Endodermal cell (in vitro differentiated cells): ENCODE data around the gene MTX3. TPM values are rescaled to one million over a fixed set of nuclear protein-coding genes. Genes with fewer than 3 reads are reported as not detected.

ENCODE experiments used
- DNase-seq: peaks from one replicate; pipeline ENCODE4 v3.0.0-alpha.2; 2017
- H3K27ac ChIP-seq: 2 replicates; pipeline ENCODE4 v1.5.1; 2013; ENCODE audit warnings: mild to moderate bottlenecking, low read depth, low read length, moderate library complexity
- H3K27me3 ChIP-seq: 2 replicates; pipeline ENCODE4 v1.6.1; 2013; ENCODE audit warnings: mild to moderate bottlenecking, low read length, moderate library complexity; ENCODE audit not compliant: insufficient read depth, control insufficient read depth, poor library complexity, severe bottlenecking
- H3K36me3 ChIP-seq: 2 replicates; pipeline ENCODE4 v1.7.0; 2013; ENCODE audit warnings: mild to moderate bottlenecking, low read length, moderate library complexity; ENCODE audit not compliant: control insufficient read depth, insufficient read depth
- H3K4me1 ChIP-seq: one replicate; pipeline ENCODE4 v1.7.0; 2013; ENCODE audit warnings: low read length; ENCODE audit not compliant: control insufficient read depth, insufficient read depth
- H3K4me3 ChIP-seq: 2 replicates; pipeline ENCODE4 v1.5.1; 2013; ENCODE audit warnings: mild to moderate bottlenecking, low read length, moderate library complexity
- H3K9ac ChIP-seq: 2 replicates; pipeline ENCODE4 v1.6.1; 2013; ENCODE audit warnings: mild to moderate bottlenecking, low read length, moderate library complexity; ENCODE audit not compliant: poor library complexity, severe bottlenecking; ENCODE audit errors: extremely low read depth
- H3K9me3 ChIP-seq: 2 replicates; pipeline ENCODE4 v1.6.1; 2013; ENCODE audit warnings: mild to moderate bottlenecking, low read length, moderate library complexity; ENCODE audit not compliant: control insufficient read depth
- H3K27ac Mint-ChIP-seq: 2 replicates; pipeline ENCODE4 v1.8.0; 2020; ENCODE audit warnings: mixed read lengths
- H3K27me3 Mint-ChIP-seq: 2 replicates; pipeline ENCODE4 v1.8.0; 2021; ENCODE audit warnings: mild to moderate bottlenecking, mixed read lengths; ENCODE audit not compliant: insufficient read depth
- H3K36me3 Mint-ChIP-seq: 2 replicates; pipeline ENCODE4 v1.8.0; 2020; ENCODE audit warnings: low read depth, mixed read lengths
- H3K4me1 Mint-ChIP-seq: 2 replicates; pipeline ENCODE4 v1.8.0; 2020; ENCODE audit warnings: mixed read lengths
- H3K4me3 Mint-ChIP-seq: 2 replicates; pipeline ENCODE4 v1.8.0; 2020; ENCODE audit warnings: mild to moderate bottlenecking, moderate library complexity, mixed read lengths
- H3K9me3 Mint-ChIP-seq: 2 replicates; pipeline ENCODE4 v1.8.0; 2020; ENCODE audit warnings: mild to moderate bottlenecking, mixed read lengths
- WGBS, 2 experiments: methylation state at CpG; one replicate each; pipeline versions ENCODE4 v1.1.5 to v1.1.7; 2013; ENCODE audit warnings: missing lambda C conversion rate in 2 of 2, mixed read lengths in 1 of 2; ENCODE audit not compliant: insufficient coverage in 1 of 2, insufficient read length in 1 of 2; 5-methylcytosine and 5-hydroxymethylcytosine counted together
- total RNA-seq, 2 donors: library from RNA; stranded (reverse); fragmentation: NEBNext Ultra II Directional in 1 of 2; extraction: Animal tissue kit (Norgen Biotek cat#: 25700) in 1 of 2; gene quantifications; 2 replicates in 1 of 2; 3 replicates in 1 of 2; pipeline ENCODE4 v1.2.1, GENCODE V29; 2021
- TF ChIP-seq, protein P1 (sequence below): fragments of 200-600 bp; sonication (generic); conservative IDR thresholded peaks from 2 replicates; pipeline ENCODE4 v1.5.0; 2021; ENCODE audit warnings: antibody characterized with exemption, mild to moderate bottlenecking

The MTX3 gene
- total RNA-seq, 2 donors from 2014 or later, result 25.7 to 39.7 TPM

DNA sequence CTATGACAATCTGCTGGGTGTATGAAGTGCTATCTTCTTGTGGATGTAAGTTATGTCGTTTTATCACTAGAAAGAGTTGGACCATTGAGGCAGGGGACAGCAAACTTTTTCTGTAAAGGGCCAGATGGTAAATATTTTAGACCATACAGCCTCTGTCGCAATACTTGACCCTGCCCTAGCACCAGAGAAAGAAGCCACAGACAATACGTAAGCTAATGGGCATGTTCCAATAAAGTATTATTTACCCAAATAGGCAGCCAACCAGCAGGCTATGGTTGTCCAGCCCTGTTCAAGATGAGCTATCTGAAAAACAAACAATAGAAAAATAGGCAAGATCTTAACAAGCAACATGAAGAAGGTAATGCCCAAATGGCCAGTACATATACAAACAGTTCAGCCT lies 36.4 kb downstream of the MTX3 start:
- no peaks in the 10 kb centered on the region for H3K27me3 ChIP-seq
- no peaks in the 10 kb centered on the region for H3K36me3 Mint-ChIP-seq
- no peak overlapping the region for H3K4me3 ChIP-seq
- TF ChIP-seq, protein P1, sequence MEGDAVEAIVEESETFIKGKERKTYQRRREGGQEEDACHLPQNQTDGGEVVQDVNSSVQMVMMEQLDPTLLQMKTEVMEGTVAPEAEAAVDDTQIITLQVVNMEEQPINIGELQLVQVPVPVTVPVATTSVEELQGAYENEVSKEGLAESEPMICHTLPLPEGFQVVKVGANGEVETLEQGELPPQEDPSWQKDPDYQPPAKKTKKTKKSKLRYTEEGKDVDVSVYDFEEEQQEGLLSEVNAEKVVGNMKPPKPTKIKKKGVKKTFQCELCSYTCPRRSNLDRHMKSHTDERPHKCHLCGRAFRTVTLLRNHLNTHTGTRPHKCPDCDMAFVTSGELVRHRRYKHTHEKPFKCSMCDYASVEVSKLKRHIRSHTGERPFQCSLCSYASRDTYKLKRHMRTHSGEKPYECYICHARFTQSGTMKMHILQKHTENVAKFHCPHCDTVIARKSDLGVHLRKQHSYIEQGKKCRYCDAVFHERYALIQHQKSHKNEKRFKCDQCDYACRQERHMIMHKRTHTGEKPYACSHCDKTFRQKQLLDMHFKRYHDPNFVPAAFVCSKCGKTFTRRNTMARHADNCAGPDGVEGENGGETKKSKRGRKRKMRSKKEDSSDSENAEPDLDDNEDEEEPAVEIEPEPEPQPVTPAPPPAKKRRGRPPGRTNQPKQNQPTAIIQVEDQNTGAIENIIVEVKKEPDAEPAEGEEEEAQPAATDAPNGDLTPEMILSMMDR, result no peak
- peaks cover 12% of the 10 kb centered on the region for H3K4me1 Mint-ChIP-seq
- H3K4me3 Mint-ChIP-seq, result no peak overlapping the region
- no peaks in the 10 kb centered on the region for H3K36me3 ChIP-seq
- no peaks in the 10 kb centered on the region for H3K4me1 ChIP-seq
- H3K9me3 Mint-ChIP-seq, result peaks cover 5% of the 10 kb centered on the region
- H3K9ac ChIP-seq, result no peak overlapping the region
- no peak for DNase-seq
- no peak overlapping the region for H3K27ac ChIP-seq
- 92 to 100% methylated on average over 2 to 3 of the region's 3 CpGs for WGBS, 2 experiments
- H3K27ac Mint-ChIP-seq, result no peak overlapping the region
- no peaks in the 10 kb centered on the region for H3K9me3 ChIP-seq
- no peaks in the 10 kb centered on the region for H3K27me3 Mint-ChIP-seq

DNA sequence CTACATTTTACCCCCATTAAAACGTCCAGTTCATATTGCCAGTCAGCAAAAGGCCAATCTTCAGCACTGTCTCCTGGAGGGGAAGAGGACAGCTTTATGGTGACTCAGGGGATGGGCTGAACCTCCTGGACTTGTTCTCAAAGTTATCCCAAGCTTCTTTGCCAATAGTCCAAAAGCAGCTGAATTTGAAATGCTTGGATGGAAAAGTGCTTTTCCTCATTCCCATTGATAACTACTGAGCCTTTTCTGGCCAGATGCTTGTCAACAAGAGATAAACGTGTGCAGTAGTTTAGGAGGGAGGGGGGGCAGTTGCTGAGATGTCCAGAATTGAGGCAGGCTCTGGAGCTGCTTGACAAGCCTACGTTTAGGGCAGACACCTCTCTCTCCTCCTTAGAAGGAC lies 43.5 kb downstream of the MTX3 start:
- DNase-seq, result no peak
- Histone ChIP-seq H3K36me3 (no peaks in the 10 kb centered on the region), H3K4me3 (no peak overlapping the region), H3K9me3 (no peaks in the 10 kb centered on the region), H3K27ac (no peak overlapping the region), H3K27me3 (no peaks in the 10 kb centered on the region), H3K9ac (no peak overlapping the region), H3K4me1 (no peaks in the 10 kb centered on the region)
- 90 to 92% methylated on average over 2 to 3 of the region's 3 CpGs for WGBS, 2 experiments
- no peaks in the 10 kb centered on the region for H3K36me3 Mint-ChIP-seq
- no peaks in the 10 kb centered on the region for H3K27me3 Mint-ChIP-seq
- TF ChIP-seq, protein P1, result no peak
- no peaks in the 10 kb centered on the region for H3K4me1 Mint-ChIP-seq
- no peak overlapping the region for H3K27ac Mint-ChIP-seq
- H3K4me3 Mint-ChIP-seq, result no peak overlapping the region
- no peaks in the 10 kb centered on the region for H3K9me3 Mint-ChIP-seq

DNA sequence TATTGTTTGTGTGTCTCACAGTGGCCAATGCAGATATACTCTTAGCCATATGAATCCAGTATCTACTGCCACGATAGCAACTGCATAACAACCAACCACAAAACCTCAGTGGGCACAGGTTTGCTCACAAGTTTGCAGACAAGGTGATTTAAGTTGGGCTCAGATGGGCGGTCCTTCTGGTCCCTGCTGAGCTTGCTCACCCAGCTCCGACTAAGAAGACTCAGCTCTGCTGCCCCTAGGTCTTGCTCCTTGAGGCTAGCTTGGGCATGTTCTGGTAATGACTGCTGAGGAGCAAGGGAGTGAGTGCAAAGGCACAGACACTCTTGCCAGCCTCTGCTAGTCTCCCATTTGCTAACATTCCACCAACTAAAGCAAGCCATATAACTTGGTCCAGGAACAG lies 52.6 kb downstream of the MTX3 start:
- H3K36me3 Mint-ChIP-seq, result no peaks in the 10 kb centered on the region
- Histone ChIP-seq H3K4me3 (no peak overlapping the region), H3K9ac (no peak overlapping the region), H3K27me3 (no peaks in the 10 kb centered on the region), H3K4me1 (no peaks in the 10 kb centered on the region), H3K36me3 (no peaks in the 10 kb centered on the region), H3K27ac (no peak overlapping the region), H3K9me3 (peaks cover 12% of the 10 kb centered on the region)
- TF ChIP-seq, protein P1, result no peak
- peaks cover 2% of the 10 kb centered on the region for H3K4me1 Mint-ChIP-seq
- H3K9me3 Mint-ChIP-seq, result no peaks in the 10 kb centered on the region
- H3K27ac Mint-ChIP-seq, result no peak overlapping the region
- DNase-seq, result peak; percentile 49
- H3K27me3 Mint-ChIP-seq, result no peaks in the 10 kb centered on the region
- no peak overlapping the region for H3K4me3 Mint-ChIP-seq
- 84 to 92% methylated on average over 2 to 3 of the region's 3 CpGs for WGBS, 2 experiments
